HUDEP-2 (cell line): Measurements from ENCODE around the gene THSD4.
"Not testable (repeated sequence)": the region's sequence is repeated elsewhere in the genome, so short reads cannot be mapped to it uniquely, and the experiment has no call there.

Source experiments
- DNase-seq, 76 experiments: peaks; one replicate each; lab custom pipeline; 2025; ENCODE audit not compliant: unreplicated experiment in 76 of 76; lab: John Stamatoyannopoulos, UW

The THSD4 gene

DNA sequence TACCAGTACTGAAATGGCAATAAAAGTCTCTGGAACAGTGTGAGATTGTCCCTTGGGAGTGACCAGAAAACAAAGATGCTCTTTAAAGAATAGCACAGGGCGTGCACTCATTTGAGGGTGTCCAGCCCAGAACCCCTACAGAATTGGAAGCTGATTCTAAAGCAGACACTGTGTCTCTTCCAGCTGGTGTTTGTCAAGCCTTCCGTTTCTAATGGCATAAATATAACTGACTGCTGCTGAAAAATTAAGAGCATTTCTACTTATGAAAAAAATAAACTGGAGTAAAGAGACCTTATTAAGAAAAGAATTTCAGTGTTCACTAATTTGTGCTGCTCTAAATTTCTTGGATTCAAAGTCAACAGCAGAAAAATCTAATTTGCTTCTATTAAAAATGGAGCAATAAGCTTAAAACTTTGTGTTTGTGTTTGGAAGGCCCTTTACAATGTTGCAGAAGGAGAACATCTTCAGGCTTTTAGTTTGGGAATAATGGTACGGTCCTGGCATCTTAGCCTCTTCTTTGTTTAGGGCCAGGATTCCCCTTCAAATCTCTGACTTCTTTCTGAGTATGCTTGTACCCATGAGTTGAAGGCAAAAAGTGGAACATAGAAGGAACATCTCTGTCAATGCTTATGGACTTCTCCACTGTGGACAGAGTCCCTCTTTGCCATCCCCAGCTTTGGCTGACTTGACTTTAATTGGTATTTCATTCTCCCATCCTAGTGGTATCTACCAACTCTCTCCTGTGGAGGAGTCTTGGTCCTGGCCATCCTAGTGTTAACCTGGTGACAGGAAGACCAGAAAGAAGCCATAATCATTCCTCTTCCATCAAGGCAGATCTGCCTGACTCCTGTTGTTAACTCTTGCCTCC is 65.9 kb downstream of the THSD4 start:
- DNase-seq: no peak

DNA sequence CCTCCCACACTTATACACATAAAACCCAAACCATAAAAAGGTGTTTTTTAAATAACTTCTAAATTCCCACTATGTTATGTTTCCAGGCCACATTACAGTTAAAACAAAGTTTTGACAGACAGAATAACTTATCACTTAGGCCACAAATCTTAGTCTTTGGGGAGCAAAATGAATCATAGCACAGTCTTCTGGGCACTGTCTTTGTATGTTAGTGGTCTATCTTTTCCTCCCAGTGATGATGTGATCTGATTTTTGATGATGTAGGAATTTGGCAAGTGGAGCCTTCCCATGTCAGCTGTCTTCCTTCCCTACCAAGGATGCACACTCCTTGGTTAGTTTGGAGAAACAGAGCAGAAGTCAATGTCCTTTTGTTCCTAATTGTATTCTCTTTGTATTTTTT is 67.3 kb downstream of the THSD4 start:
- DNase-seq: no peak

DNA sequence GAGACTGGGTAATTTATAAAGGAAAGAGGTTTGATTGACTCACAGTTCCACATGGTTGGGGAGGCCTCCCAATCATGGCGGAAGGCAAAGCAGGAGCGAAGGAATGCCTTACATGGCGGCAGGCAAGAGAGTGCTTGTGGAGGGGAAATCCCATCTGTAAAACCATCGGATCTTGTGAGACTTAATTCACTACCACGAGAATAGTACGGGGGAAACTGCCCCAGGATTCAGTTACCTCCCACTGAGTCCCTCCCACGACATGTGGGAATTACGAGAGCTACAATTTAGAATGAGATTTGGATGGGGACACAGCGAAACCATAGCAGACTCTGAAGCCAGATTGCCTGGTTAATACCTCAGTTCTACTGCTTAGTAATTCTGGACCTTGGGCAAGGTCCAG is 67.8 kb downstream of the THSD4 start:
- DNase-seq: no peak

DNA sequence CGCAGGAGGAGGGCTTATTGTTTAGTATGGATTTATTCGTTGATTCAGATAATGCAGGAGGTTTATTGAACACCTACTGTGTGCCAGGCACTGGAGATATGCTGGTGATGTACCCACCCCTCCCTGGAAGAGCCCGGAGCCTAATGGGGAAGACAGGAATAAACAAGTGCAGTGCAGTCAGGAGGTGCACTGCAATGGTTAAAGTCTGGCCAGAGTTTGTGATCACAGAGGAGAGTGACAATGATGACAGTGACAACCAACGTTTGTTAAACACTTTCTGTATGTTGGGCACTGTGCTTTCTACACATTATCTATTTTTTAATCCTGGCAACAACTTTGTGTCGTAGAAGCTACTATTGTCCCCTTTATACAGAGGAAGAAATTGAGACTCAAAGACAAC is 70.4 kb downstream of the THSD4 start:
- no peak for DNase-seq

DNA sequence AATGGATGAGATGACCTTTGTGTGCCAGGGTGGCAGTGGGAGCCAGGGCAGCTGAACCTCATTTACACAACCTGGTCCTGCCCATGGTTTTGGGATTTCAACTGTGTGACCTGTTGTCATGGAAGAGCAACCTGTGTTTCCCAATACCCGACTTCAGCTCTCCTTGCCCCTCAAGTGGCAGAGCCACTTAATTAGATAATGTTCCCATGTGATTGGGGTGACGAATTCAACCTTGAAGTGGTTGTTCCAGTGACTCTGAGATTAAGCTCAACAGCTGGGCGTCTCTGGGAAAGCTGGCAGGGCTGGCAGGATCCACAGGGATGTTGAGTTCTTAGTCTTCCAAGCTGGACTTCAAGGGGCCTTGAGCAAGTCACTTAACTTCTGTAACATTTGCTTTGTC is 71.0 kb downstream of the THSD4 start:
- no peak for DNase-seq

DNA sequence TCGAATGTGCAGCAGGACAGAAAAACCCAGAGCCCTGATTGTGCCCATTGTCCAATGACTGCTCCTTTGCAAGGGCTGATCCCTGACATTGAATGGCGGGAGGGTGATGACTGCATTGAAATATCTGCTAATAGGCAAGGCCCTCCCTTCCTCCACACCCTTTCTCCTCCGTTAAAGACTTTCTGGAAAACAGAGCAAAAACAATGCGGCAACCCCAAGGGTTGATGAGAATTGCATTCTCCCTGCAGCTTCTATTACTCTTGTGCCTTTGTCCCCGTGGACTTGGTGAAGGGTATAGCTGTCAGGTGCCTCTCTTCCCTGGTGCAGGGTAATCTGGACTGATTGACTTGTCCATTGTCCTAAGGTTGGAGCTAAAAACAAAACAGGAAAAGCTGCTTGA is 71.8 kb downstream of the THSD4 start:
- no peak for DNase-seq

- no peak for DNase-seq
These were observed 72.3 kb downstream of the THSD4 start for GRCh38 chr15:71187526-71187925.

DNA sequence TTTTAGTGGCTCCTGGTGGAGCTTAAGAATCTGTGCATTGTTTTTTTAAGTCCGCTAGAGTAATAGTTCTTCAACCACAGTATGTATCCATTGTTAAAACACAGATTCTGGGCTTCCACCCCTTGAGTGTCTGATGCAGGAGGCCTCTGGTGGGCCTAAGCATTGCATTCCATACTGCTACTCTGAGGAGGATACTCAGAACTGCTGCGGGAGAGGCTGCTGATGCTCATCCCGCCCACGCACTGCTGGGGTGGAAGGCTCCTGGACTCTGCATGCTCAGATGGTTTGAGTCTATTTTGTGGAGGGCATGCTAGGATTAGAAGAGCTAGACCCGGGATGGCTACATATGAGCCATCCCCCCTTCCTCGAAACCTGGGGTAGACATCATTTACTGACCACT is 74.4 kb downstream of the THSD4 start:
- no peak for DNase-seq

DNA sequence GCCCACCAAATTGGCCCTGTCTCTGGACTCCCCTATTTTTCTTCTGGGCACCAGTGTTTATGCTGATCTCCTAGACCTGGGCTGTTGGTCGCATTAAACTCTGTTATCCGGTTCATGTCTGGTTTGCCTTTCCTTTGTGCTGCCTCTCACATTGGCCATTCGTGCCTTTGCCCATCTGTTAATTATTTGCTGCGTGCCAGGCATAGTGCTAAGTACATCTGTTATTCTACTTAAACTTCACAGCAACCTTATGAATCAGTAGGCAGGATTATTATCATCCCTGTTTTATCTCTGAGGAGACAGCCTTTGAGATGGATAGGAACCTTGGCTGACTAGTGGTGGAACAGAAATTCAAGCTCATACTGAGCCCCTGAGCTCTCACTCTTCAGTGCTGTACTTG is 76.0 kb downstream of the THSD4 start:
- DNase-seq: no peak

DNA sequence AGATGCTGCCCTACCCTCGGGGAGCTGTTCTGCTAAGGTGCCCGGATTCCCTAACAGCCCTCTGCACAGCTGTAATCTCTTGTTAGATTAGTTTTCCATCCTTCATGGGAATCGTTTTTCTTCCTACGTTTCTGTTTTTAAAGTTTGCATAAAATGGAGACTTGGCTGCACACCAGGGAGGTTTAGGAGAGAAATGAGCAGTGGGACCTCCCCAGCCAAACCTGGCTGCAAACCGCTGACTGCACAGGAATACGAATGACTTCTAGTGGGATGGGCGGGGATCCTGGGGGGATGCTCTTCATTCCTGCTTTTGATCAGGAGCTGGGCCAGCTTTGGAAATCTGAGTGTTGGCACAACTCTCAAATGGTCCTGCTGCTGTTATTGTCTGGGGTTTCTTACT is 77.5 kb downstream of the THSD4 start:
- DNase-seq: no peak

- DNase-seq: no peak
These were observed 79.0 kb downstream of the THSD4 start for GRCh38 chr15:71194286-71194685.

GRCh38 chr15:71195242-71195641 is 80.0 kb downstream of the THSD4 start:
- DNase-seq: no peak

DNA sequence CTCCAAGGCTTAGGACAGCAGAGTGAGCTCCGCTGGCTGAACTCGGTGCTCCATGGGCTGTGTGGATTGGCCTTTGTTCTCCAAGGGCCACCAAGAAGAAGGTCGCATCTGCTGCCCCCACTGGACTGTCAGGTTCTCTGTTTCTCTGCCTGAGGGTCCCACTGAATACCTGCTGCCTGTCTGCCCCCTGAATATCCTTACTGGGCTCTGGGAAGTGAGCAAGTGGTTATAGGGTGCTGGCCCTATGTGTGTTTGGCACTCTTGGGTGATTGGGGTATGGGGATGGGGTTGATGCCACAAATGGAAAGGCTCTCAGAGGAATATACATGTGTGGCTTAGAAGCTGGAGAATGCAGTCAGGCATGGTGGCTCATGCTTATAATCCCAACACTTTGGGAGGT is 82.3 kb downstream of the THSD4 start:
- no peak for DNase-seq

- no peak for DNase-seq
These were observed 83.6 kb downstream of the THSD4 start for GRCh38 chr15:71198846-71199245.

DNA sequence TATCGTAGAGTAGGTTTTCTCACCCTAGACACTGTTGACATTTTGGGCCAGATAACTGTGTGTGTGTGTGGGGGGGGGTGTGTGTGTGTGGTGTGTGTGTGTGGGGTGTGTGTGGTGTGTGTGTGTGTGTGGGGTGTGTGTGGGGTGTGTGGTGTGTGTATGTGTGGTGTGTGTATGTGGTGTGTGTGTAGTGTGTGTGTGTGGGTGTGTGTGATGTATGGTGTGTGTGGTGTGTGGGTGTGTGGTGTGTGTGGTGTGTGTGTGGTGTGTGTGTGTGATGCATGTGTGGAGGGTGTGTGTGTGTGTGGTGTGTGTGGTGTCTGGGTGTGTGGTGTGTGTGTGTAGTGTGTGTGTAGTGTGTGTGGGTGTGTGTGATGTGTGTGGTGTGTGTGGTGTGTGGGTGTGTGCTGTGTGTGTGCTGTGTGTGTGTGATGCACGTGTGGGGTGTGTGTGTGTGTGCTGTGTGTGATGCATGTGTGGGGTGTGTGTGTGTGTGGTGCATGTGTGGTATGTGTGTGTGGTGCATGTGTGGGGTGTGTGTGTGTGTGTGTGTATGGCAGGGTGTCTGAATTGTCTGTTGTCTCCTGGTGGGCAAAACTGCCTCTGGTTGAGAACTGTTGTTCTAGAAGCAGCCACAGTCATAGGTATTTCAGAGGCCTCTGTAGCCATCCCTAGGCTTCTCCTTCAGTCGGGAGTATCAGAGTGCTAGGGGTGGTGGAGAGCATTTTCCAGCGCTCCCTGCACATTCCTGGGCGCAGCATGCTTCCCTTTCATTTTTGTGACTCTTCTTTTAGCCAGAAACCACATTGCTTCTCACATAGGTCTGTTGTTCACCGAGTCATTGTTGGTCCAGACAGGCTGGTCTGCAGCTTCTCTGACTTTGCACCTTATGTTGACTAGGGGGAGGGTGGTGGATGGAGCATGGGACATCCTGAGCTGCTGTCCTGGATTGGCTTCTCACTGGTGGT is 84.4 kb downstream of the THSD4 start:
- DNase-seq: no peak

DNA sequence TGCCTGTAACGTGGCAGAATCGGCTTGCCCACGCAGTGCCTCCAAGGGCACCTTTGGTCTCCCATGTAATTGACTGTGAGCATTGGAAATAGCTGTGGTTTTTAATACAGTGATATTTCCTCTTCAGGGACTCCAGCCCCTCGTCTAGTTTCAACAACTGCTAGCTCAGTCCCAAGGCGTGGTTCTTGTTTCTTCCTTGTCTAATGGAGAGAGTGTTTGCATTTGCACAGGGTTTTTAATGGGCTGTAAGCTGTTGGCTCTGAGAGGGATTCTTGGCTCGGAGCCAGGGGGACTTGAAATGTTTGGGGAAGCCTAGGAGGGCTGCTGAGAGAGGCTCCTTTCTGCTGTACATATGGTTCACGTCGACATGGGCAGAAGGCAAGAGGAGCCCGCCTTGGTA is 86.2 kb downstream of the THSD4 start:
- DNase-seq: no peak

- DNase-seq: no peak
These were observed 87.4 kb downstream of the THSD4 start for GRCh38 chr15:71202712-71203111.

GRCh38 chr15:71203586-71204474 is 88.6 kb downstream of the THSD4 start:
- no peak for DNase-seq

DNA sequence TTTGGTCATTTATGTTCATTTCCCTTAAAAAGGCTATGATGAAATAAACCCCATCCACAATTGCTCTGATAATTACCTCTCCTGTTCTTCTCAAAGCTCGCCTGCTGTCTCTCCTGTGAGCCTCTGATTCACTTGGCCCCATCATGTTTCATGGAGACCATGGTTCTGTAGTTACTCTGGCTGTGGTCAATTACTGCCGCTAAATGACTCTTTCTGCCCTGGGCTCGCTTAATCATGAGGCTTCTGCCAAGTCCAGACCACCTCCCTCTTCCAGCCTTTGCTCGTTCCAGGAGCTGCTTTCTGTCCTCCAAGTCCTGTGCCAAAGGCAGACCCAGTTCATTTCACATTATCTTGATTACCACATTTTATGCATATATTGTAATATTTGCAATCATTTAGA is 91.9 kb downstream of the THSD4 start:
- DNase-seq: no peak

DNA sequence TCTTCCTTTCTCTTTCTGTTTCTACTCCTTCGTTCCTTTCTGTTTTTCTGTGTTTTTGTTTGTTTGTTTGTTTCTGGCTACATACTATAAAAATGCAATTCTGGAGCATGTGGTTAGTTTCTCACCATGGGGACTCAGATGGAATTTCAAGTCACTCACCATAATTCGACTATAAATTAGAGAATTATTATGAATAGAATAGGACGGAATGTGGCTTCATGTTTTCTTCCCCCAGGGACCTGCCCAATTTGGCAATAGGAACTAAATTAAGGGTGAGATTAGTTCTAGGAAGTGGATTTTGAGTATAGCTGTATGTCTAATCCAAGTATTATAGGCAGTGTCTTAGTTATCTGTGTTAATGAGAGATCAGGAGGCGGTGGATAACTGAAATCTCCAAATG is 96.9 kb downstream of the THSD4 start:
- no peak for DNase-seq

DNA sequence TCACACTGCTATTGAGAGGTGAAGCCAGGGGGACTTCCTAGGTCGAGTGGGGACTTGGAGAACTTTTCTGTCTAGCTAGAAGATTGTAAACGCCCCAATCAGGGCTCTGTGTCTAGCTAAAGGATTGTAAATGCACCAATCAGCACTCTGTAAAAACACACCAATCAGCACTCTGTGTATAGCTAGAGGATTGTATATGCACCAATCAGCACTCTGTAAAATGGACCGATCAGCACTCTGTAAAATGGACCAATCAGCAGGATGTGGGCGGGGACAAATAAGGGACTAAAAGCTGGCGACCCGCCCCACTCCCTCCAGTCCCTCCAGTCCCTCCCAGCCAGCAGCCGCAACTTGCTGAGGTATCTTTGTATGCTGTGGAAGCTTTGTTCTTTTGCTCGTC is 98.7 kb downstream of the THSD4 start:
- not testable (repeated sequence) for DNase-seq
